Panc1 (cell line): ENCODE results near the gene PGRMC2. TPM values are rescaled to one million over a fixed set of nuclear protein-coding genes. Genes with fewer than 3 reads are reported as not detected.

Experiments
- ATAC-seq: fragments of 200-7000 bp; cut with Tn5 transposase; 2 replicates; pipeline ENCODE4 v1.9.1; 2020; ENCODE audit warnings: mild to moderate bottlenecking, moderate library complexity
- BruUV-seq: library from RNA; stranded (reverse); fragments of 400-500 nt; replicated peaks from 2 replicates; lab custom pipeline; 2021; lab: Mats Ljungman, UMichigan
- CTCF ChIA-PET: fragments of 300-600 bp; sonication (Branson Sonifier 250); formaldehyde crosslinking; loops from one replicate; lab custom pipeline; 2022; ENCODE audit warnings: antibody characterized with exemption; lab: Charles Lee
- POLR2A ChIA-PET: fragments of 300-600 bp; sonication (Branson Sonifier 250); formaldehyde crosslinking; loops from one replicate; lab custom pipeline; 2022; ENCODE audit warnings: antibody characterized with exemption; lab: Charles Lee
- DNase-seq: peaks from one replicate; pipeline ENCODE4 v3.0.0-alpha.2; 2010; ENCODE audit warnings: low read depth, low spot score
- H3K27ac ChIP-seq: 2 replicates; pipeline ENCODE4 v1.5.1; 2011; ENCODE audit warnings: mild to moderate bottlenecking, low read length, inconsistent platforms
- H3K27me3 ChIP-seq: fragments of 200-500 bp; sonication (Bioruptor generic); 2 replicates; pipeline ENCODE4 v1.6.0; 2014; ENCODE audit warnings: low read length, inconsistent platforms; ENCODE audit not compliant: control insufficient read depth, insufficient read depth
- H3K36me3 ChIP-seq: fragments of 200-500 bp; sonication (Bioruptor generic); 2 replicates; pipeline ENCODE4 v1.5.1; 2014; ENCODE audit warnings: inconsistent platforms, mild to moderate bottlenecking, low read length, moderate library complexity; ENCODE audit not compliant: control insufficient read depth, insufficient read depth
- H3K4me1 ChIP-seq: 2 replicates; pipeline ENCODE4 v1.5.1; 2011; ENCODE audit warnings: inconsistent platforms, mild to moderate bottlenecking, low read length, moderate library complexity; ENCODE audit not compliant: control insufficient read depth, insufficient read depth
- H3K4me3 ChIP-seq, 2 experiments: 2 replicates each; pipeline ENCODE4 v1.5.1; 2011 to 2012; ENCODE audit warnings: low read depth in 2 of 2, low read length in 2 of 2, mild to moderate bottlenecking in 2 of 2, inconsistent platforms in 1 of 2, moderate library complexity in 1 of 2
- H3K9me3 ChIP-seq: fragments of 200-500 bp; sonication (Bioruptor generic); 2 replicates; pipeline ENCODE4 v1.5.1; 2014; ENCODE audit warnings: low read depth, mild to moderate bottlenecking, inconsistent platforms, low read length, moderate library complexity; ENCODE audit not compliant: control insufficient read depth, insufficient read depth
- POLR2AphosphoS5 ChIP-seq: IDR thresholded peaks from 2 replicates; pipeline ENCODE4 v1.6.1; 2012; ENCODE audit warnings: mild to moderate bottlenecking, low read depth, low read length, moderate library complexity
- SIN3A ChIP-seq: IDR thresholded peaks from 2 replicates; pipeline ENCODE4 v1.6.1; 2012; ENCODE audit warnings: low read depth, mild to moderate bottlenecking, low read length, moderate library complexity, borderline replicate concordance; ENCODE audit not compliant: insufficient read depth
- TCF7L2 ChIP-seq: IDR thresholded peaks from 2 replicates; pipeline ENCODE4 v1.6.1; 2011; ENCODE audit warnings: mild to moderate bottlenecking, low read depth, low read length, inconsistent platforms
- in situ Hi-C: cut with HindIII; loops from 2 replicates; pipeline ENCODE4 v1.10.0; 2016; ENCODE audit warnings: low sequenced_read_pairs, low pct_unique_long_range_greater_than_20kb
- intact Hi-C: fragments of 100-400 bp; cut with micrococcal nuclease; formaldehyde crosslinking; loops from one replicate; pipeline ENCODE4 v1.10.0; 2022; ENCODE audit not compliant: unreplicated experiment
- total RNA-seq: library from RNA; stranded (reverse); gene quantifications from one replicate; pipeline ENCODE4 v1.2.1, GENCODE V29; 2021; ENCODE audit not compliant: unreplicated experiment
- TF ChIP-seq, protein P1 (sequence below), 2 experiments: IDR thresholded peaks; 2 replicates each; pipeline ENCODE4 v1.6.1; 2011 to 2012; ENCODE audit warnings: low read depth in 2 of 2, control low read depth in 1 of 2, low read length in 1 of 2, mild to moderate bottlenecking in 1 of 2, moderate library complexity in 1 of 2; ENCODE audit not compliant: insufficient read depth in 1 of 2
- TF ChIP-seq, protein P2 (sequence below): fragments of 450-650 bp; IDR thresholded peaks from 2 replicates; pipeline ENCODE4 v1.5.1; 2017; ENCODE audit warnings: mild to moderate bottlenecking

The PGRMC2 gene
- total RNA-seq, 1 experiment from 2014 or later = 47.6 TPM

DNA sequence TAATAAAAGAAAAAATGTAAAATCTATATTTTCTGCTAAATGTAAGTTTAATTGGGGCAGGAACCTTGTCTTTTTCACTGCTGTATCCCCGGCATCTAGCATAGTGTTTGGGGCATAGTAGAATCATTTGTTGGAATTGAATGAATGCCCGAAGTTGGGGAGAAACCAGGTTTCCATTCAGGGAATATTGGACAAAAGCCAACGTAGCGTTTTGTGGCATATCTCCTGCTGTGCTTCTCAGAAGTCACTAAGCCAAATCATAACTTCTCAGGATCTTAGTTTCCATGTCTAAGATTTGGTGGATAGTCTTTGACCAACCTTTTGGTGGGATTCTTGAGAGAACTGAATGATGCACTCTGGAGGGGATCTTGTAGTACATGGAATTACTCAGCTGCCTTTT, 42.0 kb upstream of the PGRMC2 start:
- Histone ChIP-seq H3K4me1 (no peaks in the 10 kb centered on the region), H3K9me3 (no peaks in the 10 kb centered on the region), H3K27me3 (no peaks in the 10 kb centered on the region), H3K36me3 (no peaks in the 10 kb centered on the region), H3K27ac (no peak overlapping the region), H3K4me3 (no peak overlapping the region)
- ChIA-PET CTCF (no interaction called here), POLR2A (no interaction called here)
- ATAC-seq = no peak
- in situ Hi-C loops (no loop called here), intact Hi-C loops (no loop called here)
- no peak for TF ChIP-seq POLR2AphosphoS5
- no peak for TF ChIP-seq SIN3A
- TF ChIP-seq, protein P1, sequence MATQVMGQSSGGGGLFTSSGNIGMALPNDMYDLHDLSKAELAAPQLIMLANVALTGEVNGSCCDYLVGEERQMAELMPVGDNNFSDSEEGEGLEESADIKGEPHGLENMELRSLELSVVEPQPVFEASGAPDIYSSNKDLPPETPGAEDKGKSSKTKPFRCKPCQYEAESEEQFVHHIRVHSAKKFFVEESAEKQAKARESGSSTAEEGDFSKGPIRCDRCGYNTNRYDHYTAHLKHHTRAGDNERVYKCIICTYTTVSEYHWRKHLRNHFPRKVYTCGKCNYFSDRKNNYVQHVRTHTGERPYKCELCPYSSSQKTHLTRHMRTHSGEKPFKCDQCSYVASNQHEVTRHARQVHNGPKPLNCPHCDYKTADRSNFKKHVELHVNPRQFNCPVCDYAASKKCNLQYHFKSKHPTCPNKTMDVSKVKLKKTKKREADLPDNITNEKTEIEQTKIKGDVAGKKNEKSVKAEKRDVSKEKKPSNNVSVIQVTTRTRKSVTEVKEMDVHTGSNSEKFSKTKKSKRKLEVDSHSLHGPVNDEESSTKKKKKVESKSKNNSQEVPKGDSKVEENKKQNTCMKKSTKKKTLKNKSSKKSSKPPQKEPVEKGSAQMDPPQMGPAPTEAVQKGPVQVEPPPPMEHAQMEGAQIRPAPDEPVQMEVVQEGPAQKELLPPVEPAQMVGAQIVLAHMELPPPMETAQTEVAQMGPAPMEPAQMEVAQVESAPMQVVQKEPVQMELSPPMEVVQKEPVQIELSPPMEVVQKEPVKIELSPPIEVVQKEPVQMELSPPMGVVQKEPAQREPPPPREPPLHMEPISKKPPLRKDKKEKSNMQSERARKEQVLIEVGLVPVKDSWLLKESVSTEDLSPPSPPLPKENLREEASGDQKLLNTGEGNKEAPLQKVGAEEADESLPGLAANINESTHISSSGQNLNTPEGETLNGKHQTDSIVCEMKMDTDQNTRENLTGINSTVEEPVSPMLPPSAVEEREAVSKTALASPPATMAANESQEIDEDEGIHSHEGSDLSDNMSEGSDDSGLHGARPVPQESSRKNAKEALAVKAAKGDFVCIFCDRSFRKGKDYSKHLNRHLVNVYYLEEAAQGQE (IDR thresholded peaks at IDR 0.05; ENCODE audit: insufficient read depth in 1 of 2, low read depth in 2 of 2, low read length in 1 of 2) = no peak
- TF ChIP-seq, protein P2, sequence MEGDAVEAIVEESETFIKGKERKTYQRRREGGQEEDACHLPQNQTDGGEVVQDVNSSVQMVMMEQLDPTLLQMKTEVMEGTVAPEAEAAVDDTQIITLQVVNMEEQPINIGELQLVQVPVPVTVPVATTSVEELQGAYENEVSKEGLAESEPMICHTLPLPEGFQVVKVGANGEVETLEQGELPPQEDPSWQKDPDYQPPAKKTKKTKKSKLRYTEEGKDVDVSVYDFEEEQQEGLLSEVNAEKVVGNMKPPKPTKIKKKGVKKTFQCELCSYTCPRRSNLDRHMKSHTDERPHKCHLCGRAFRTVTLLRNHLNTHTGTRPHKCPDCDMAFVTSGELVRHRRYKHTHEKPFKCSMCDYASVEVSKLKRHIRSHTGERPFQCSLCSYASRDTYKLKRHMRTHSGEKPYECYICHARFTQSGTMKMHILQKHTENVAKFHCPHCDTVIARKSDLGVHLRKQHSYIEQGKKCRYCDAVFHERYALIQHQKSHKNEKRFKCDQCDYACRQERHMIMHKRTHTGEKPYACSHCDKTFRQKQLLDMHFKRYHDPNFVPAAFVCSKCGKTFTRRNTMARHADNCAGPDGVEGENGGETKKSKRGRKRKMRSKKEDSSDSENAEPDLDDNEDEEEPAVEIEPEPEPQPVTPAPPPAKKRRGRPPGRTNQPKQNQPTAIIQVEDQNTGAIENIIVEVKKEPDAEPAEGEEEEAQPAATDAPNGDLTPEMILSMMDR = no peak
- no peak for TF ChIP-seq TCF7L2
- BruUV-seq = no TSS peak
- no peak for DNase-seq

GRCh38 chr4:128328106-128328505, 40.5 kb upstream of the PGRMC2 start:
- Histone ChIP-seq H3K4me3 (no peak overlapping the region), H3K36me3 (no peaks in the 10 kb centered on the region), H3K4me1 (no peaks in the 10 kb centered on the region), H3K27ac (no peak overlapping the region), H3K27me3 (no peaks in the 10 kb centered on the region), H3K9me3 (no peaks in the 10 kb centered on the region)
- no peak for DNase-seq
- POLR2A ChIA-PET = no interaction called here
- CTCF ChIA-PET = no interaction called here
- in situ Hi-C loops (no loop called here), intact Hi-C loops (no loop called here)
- no peak for ATAC-seq
- BruUV-seq = no TSS peak
- TF ChIP-seq SIN3A (no peak), POLR2AphosphoS5 (no peak), TCF7L2 (no peak)
- TF ChIP-seq, protein P1 (IDR thresholded peaks at IDR 0.05; ENCODE audit: insufficient read depth in 1 of 2, low read depth in 2 of 2, low read length in 1 of 2) = no peak
- TF ChIP-seq, protein P2 = no peak
